Glomerular visceral epithelial cell (primary cell): ENCODE measurements around the gene RASAL1.

Source experiments
- DNase-seq: peaks from one replicate; pipeline ENCODE4 v3.0.0-alpha.2; 2016; ENCODE audit errors: extremely low spot score

RASAL1 gene

DNA sequence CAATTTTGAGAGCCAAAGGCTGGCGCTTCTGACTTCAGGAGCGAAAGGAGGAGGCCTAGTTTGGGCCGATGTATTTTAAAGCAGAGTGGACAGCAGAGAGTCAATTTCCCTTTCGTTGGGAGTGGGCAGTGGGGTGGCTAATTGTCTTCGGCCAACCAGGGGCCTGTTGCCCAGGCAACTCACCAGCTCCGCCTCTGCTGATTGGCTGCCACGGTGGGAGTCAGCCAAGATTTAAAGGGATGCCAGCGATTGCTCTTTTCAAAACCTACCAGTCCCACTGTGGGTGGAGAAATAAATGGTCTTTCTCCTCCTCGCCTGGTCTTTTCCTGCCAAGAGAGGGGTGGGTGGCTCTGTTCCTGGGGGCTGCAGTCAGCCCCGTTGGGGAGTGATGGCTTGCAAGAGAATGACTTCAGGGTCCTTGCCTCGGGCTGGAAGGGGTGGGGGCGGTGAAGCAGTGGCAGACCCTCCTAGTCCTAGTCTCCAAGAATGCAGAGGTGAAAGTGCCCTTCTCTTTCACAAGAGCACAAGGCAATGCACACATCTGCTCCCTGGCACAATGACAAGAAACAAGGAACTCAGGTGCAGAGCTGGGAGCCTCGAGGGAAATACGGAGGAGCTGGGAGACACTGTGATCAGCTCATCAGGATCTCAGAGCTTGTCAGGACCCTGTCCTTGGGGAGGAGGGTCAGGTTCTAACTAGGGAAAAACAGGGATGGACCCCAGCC lies 37.7 kb downstream of the RASAL1 start:
- no peak for DNase-seq

DNA sequence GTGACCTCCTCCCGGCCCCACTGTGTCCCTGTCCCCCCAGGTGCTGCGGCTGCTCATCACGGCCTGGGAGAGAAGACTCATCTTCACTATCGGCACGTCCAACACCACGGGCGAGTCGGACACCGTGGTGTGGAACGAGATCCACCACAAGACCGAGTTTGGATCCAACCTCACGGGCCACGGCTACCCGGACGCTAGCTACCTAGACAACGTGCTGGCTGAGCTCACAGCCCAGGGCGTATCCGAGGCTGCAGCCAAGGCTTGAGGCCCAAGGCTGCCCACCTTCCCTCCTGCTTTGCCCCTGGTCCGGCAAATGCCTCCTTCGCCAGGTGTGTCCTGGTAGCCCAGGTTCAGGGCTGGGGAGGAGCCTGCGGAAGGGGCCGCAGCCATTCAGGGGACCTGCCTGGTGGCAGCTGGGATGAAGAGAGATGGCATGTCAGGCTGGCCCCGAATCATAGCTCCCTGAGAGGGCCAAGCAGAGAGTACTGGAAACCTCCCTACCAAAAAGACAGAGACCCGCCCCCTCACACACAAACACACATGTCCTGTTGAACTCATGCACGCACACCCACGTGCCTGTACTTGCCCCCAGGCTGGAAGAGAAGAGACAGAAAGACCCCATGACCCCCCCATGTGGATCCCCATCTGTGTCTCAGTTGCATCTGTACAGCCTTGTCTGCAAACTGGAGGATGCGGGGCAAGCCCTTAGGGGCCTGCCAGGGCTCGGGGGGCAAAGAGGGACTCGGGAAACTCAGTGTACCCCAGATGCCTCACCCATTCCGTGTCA lies 38.7 kb downstream of the RASAL1 start:
- DNase-seq = no peak

- no peak for DNase-seq
Observed at GRCh38 chr12:113095405-113095804, 40.2 kb downstream of the RASAL1 start.

DNA sequence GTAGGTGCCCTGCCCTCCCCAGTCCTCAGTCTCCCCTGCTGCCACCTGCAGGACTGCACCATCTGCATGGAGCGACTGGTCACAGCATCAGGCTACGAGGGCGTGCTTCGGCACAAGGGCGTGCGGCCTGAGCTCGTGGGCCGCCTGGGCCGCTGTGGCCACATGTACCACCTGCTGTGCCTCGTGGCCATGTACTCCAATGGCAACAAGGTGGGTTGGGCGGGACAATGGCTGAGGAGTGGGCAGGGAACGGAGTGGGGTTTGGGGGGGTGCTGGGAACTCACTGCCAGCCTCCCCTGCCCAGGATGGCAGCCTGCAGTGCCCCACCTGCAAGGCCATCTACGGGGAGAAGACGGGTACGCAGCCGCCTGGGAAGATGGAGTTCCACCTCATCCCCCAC lies 40.8 kb downstream of the RASAL1 start:
- DNase-seq = no peak

GRCh38 chr12:113093409-113094101 lies 42.0 kb downstream of the RASAL1 start:
- DNase-seq = no peak

DNA sequence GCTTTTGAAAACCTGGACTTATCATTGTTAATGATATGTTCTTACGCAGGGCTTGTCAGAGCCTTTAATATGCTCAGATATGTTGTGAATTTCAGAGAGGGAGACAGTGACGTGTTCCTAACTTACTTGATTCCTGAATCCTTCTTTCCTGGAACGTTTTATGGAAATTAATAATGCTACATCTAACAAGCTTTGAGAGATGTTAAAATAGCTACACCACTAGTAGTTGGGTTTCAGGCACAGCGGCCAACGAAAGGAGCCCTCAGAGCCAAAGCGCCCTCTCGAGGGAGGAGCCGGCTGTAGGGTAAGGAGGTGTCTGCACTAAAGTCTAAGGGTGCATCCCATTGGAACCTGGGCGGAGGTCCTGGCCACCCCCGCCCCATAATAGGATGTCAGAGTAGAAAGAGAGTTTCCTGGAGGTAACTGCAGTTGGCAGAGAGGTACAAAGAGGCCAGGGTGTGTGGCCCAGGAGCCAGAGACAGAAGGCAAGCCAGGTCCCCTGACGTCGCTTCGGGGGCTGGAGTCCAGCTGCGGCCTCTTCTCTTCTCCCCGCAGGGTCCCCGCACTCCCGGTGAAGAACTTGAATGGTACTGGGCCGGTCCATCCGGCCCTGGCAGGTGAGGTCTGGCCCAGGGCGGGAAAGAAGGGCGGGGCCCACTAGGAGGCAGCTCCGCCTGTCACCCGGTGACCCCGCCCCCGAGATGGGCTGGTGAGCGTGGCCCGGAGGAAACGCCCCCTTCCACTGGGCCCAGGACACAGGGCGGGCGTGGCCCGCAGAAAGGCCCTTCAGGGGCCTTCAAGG lies 42.8 kb downstream of the RASAL1 start:
- no peak for DNase-seq

- DNase-seq = no peak
Observed at GRCh38 chr12:113091506-113091905, 44.1 kb downstream of the RASAL1 start.

DNA sequence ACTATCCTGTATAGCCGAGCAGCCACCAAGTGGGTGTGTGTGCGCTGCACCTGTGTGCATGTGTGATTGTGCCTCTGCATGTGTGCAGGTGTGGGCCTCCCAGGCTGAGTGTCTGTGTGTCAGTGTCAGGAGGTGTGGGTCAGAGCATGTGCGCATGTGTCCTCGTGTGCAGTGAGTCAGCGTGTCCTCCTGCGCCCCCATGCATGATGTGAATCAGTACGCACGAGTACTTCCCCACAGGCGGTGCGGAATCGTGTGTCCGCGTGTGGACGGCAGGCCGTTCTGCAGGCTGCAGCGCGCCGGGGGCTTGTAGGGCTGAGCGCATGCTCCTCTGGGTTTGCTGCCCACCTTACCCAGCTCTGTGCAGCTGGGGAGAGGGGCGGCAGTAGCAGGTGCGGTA lies 44.8 kb downstream of the RASAL1 start:
- no peak for DNase-seq

GRCh38 chr12:113089839-113090238 lies 45.7 kb downstream of the RASAL1 start:
- DNase-seq = no peak

DNA sequence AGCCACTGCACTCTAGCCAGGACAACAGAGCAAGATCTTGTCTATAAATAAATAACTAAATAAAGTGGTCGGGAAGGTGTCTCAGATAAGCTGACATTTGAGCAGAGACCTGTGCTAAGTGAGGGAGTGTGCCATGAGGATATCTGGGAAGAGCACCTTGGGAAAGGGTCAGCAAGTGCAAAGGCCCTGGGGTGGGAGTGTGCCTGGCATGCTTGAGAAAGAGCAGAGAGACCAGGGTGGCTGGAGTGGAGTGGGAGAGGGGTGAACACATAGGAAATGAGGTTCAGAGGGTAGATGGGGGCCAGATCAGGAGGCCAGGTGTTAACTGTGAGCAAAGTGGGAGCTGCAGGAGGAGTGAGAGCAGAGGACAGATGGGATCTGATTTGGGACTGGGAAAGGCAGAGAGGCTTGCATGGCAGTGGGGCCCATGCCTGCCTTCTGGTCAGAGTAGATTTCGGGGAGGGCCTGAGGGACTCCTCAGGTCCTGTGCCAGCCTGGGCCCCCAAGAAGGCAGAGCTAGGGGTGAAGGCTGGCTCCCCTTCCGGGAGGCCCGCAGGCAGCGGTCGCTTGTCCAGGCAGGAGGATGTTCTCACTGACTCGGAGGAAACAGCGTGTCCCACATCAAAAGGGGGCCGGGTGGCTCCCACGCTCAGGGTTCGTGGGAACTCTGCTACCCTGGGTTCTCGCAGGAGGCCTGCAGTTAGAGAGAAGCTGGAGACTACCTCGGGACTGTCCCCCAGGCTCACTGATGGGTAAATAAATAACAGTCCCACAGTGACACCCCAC lies 46.4 kb downstream of the RASAL1 start:
- DNase-seq = no peak

DNA sequence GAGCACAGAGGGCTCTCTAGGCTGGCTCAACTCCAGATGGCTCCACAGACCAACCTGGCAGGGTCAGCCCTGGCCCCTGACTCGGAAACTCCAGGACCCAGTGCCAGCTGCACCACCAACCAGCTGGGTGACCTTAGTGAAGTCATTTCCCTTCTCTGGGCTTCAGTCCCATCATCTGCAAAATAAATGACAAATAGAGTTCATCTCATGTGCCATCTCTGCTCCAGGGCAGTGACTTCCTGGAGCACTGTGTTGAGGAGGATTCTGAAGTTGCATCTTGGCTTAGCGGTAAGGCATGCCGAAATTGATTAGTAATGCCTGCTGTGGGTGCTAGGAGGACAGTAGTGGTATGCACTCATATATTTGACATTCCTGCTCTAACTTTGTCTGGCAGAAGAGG lies 47.5 kb downstream of the RASAL1 start:
- no peak for DNase-seq

DNA sequence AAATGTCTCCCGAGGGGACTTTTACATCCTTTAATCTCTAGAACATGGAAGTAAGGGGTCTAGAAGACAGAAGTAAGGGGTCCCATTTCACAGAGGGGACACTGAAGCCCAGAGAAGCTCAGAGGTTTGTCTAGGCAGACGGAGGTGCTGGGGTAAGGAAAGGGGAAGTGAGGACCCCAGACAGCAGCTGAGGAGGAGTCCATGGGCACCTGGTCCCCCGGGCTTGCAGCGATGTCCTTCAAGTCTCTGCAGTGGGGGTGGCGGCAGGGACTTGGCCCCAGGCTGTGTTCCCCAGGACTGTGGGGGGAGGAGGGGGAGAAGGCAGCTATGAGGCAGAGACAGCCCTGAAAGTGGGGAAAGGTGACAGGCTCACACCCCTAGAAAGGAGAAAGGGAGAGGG lies 48.4 kb downstream of the RASAL1 start:
- no peak for DNase-seq

DNA sequence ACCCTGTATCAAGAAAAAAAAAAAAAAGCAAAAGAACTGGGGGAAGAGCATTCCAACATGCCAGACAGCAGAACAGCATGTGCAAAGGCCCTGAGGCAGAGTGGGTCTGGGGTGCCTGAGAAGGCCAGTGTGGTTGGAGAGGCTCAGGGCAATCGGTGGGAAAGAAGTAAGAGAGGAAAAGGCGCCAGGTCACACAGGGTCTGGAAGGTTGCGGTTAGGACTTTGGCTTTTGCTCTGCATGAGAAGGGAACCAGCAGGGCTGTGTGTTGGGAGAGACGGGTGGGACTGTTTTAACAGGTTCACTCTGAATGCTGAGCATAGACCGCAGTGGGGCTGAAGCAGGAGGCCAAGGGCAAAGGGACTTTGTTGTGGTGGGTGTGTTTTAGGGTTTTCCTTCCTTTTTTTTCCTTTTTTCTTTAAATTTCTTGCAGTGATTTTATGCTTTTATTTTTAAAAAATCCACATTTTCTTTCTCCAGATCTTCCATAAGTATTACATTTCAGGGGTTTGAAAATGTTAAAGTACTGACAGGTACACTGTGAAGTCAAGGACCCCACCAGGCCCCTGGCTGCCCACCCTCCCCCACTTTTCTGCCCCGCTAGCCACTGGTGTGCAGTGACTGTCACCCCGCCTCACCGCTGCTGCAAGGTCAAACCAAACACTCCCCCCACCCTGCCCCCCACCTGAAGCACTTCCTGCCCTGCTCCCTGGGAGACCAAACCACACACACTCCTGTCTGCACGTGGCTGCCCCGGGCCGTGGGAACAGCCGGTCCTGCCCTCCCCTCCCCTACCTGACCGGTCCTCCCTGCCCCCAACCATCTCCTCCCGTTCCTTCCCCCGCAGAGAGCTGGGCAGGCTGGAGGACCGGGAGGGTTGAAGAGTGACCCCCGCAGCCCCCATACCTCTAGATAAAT lies 49.1 kb downstream of the RASAL1 start:
- peak; percentile 70 for DNase-seq

DNA sequence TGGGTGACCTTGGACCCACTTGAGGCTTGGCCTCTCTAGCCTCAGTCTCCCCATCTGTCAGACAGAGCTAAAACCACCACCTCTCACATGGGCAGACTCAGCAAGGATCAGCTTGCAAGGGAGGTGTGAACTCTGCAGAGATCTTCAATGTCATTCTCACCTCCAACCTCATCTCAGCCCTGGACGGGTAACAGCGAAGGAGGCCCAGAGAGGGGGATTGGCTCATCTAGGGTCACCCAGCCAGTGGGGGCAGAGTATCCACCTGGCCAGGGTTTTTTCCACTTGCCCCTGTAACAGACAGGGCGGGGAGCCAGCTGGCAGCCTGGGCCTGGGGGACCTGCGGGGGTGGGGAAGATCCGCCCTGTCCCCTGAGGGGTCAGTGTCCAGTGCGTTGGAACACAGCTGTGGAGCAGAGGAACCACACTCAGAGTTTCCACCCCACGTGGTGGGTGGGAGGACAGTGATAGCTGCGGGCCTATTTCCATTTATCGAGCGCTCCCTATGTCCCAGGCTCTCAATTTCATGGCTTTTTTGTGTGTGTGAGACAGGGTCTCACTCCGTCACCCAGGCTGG lies 51.6 kb downstream of the RASAL1 start:
- DNase-seq = no peak

GRCh38 chr12:113082486-113083148 lies 52.9 kb downstream of the RASAL1 start:
- DNase-seq = no peak

- no peak for DNase-seq
Observed at GRCh38 chr12:113081873-113082272, 53.7 kb downstream of the RASAL1 start.

GRCh38 chr12:113077859-113078255 lies 57.7 kb downstream of the RASAL1 start:
- DNase-seq = no peak

GRCh38 chr12:113077057-113077858 lies 58.3 kb downstream of the RASAL1 start:
- DNase-seq = no peak
